ENCODE results near the gene MEIOSIN. TPM values are rescaled to one million over a fixed set of nuclear protein-coding genes. Genes with fewer than 3 reads are reported as not detected.
"Not testable (repeated sequence)": the region's sequence is repeated elsewhere in the genome, so short reads cannot be mapped to it uniquely, and the experiment has no call there.

MEIOSIN gene
- total and polyA plus RNA-seq, 4 donors: not detected

DNA sequence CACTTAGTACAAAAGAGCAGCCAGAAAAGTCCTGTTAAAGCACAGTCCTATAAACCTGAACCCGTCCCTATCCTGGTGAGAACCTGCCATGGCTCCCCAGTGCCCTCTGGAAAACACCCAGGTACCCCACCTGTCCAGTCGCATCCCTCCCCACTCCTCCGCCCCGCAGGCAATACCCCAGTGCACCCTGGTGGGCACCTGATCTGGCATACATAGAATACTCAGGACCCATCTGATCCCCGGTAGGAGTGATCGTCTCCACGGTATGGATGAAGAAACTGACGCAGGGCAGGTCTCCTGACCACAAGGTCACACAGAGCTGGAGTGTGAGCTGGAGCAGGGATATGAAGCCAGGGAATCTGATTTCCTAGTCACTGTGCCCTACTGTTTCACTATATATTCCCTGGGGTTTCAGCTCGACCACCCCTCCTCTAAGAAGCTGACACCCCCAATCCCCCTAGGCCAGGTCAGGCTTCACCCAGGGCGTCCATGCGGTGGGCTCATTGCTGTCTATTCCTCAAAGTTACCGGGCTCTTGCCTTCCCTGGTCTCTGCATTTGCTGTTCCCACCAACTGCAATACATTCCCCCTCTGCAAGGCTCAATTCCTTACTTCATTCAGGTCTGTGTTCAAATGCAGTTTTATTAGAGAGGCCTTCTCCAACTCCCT, 15.1 kb upstream of the MEIOSIN start:
- 59 to 67% methylated on average over 12 of the region's 12 CpGs for WGBS, 2 donors
- no peaks in the 10 kb centered on the region for H3K27me3 ChIP-seq (ENCODE audit: control insufficient read depth in 3 of 3, insufficient read depth in 3 of 3, low read length in 2 of 3)
- peak overlapping the region; percentile 51 to 86 for H3K9ac ChIP-seq (ENCODE audit: insufficient read depth in 1 of 2, low read length in 2 of 2)
- DNase-seq: no peak
- ATAC-seq (ENCODE audit: insufficient read depth, low FRiP score): no peak
- H3K27ac ChIP-seq (ENCODE audit: low read depth in 1 of 2, low read length in 1 of 2): peak overlapping the region; percentile 91 to 92
- H3K9me3 ChIP-seq (ENCODE audit: control insufficient read depth in 4 of 4, insufficient read depth in 3 of 4, low read length in 3 of 4): no peaks in the 10 kb centered on the region
- H3K36me3 ChIP-seq (ENCODE audit: control insufficient read depth in 4 of 4, insufficient read depth in 4 of 4, low read length in 4 of 4): peaks cover 0 to 8% (median 4%) of the 10 kb centered on the region in 4 donors
- TF ChIP-seq, protein P1, sequence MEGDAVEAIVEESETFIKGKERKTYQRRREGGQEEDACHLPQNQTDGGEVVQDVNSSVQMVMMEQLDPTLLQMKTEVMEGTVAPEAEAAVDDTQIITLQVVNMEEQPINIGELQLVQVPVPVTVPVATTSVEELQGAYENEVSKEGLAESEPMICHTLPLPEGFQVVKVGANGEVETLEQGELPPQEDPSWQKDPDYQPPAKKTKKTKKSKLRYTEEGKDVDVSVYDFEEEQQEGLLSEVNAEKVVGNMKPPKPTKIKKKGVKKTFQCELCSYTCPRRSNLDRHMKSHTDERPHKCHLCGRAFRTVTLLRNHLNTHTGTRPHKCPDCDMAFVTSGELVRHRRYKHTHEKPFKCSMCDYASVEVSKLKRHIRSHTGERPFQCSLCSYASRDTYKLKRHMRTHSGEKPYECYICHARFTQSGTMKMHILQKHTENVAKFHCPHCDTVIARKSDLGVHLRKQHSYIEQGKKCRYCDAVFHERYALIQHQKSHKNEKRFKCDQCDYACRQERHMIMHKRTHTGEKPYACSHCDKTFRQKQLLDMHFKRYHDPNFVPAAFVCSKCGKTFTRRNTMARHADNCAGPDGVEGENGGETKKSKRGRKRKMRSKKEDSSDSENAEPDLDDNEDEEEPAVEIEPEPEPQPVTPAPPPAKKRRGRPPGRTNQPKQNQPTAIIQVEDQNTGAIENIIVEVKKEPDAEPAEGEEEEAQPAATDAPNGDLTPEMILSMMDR (IDR thresholded peaks at IDR 0.05; ENCODE audit: control extremely low read depth, extremely low read depth): no peak
- peaks cover 0 to 15% (median 10%) of the 10 kb centered on the region in 5 donors for H3K4me1 ChIP-seq (ENCODE audit: control insufficient read depth in 5 of 5, insufficient read depth in 5 of 5, low read length in 5 of 5)
- peak overlapping the region; percentile 3 for H3K4me3 ChIP-seq

- not testable (repeated sequence) for DNase-seq; H3K9ac ChIP-seq (ENCODE audit: insufficient read depth in 1 of 2, low read length in 2 of 2); H3K27ac ChIP-seq (ENCODE audit: low read depth in 1 of 2, low read length in 1 of 2); H3K9me3 ChIP-seq (ENCODE audit: control insufficient read depth in 4 of 4, insufficient read depth in 3 of 4, low read length in 3 of 4); H3K27me3 ChIP-seq (ENCODE audit: control insufficient read depth in 3 of 3, insufficient read depth in 3 of 3, low read length in 2 of 3); H3K4me3 ChIP-seq; ATAC-seq (ENCODE audit: insufficient read depth, low FRiP score)
- WGBS, 2 donors: 97 to 99% methylated on average over 11 of the region's 11 CpGs
- Histone ChIP-seq H3K36me3 (ENCODE audit: control insufficient read depth in 4 of 4, insufficient read depth in 4 of 4, low read length in 4 of 4) (peaks cover 0 to 12% (median 5%) of the 10 kb centered on the region in 4 donors), H3K4me1 (ENCODE audit: control insufficient read depth in 5 of 5, insufficient read depth in 5 of 5, low read length in 5 of 5) (peaks cover 0 to 15% (median 9%) of the 10 kb centered on the region in 5 donors)
Measured at GRCh38 chr19:45720065-45720464, 13.2 kb upstream of the MEIOSIN start.

GRCh38 chr19:45728683-45729082, 4.6 kb upstream of the MEIOSIN start:
- not testable (repeated sequence) for H3K27me3 ChIP-seq (ENCODE audit: control insufficient read depth in 3 of 3, insufficient read depth in 3 of 3, low read length in 2 of 3); H3K4me3 ChIP-seq; H3K36me3 ChIP-seq (ENCODE audit: control insufficient read depth in 4 of 4, insufficient read depth in 4 of 4, low read length in 4 of 4); H3K9ac ChIP-seq (ENCODE audit: insufficient read depth in 1 of 2, low read length in 2 of 2); H3K9me3 ChIP-seq (ENCODE audit: control insufficient read depth in 4 of 4, insufficient read depth in 3 of 4, low read length in 3 of 4); H3K27ac ChIP-seq (ENCODE audit: low read depth in 1 of 2, low read length in 1 of 2); DNase-seq; ATAC-seq (ENCODE audit: insufficient read depth, low FRiP score)
- H3K4me1 ChIP-seq (ENCODE audit: control insufficient read depth in 5 of 5, insufficient read depth in 5 of 5, low read length in 5 of 5): peaks cover 0 to 11% (median 0%) of the 10 kb centered on the region in 5 donors
- WGBS, 2 donors: 95 to 98% methylated on average over 18 of the region's 18 CpGs

DNA sequence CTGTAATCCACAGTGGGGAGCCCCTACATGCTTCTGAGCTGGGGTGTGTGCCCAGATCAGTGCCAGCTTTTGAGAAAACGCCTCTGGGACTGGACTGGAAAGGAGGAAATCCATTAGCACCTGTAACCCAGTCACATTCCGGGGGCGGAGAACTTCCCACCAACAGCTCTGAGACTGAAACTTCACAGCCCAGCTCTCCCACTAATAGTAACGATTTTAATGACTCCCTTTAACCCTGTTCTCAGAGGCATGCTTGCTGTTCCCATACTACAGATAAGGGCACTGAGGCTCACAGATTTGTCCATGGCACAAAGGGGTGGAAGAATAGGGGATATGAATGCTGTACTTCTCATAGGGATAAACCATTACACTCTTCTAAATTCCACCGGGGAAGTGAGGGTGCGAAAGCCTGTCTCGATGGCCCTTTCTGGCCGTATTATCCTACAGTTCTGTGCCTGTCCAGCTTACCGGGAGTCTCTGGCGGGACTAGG, 3.4 kb upstream of the MEIOSIN start:
- DNase-seq: peak in 2 of 3 donors; percentile 12 to 13
- Histone ChIP-seq H3K27me3 (ENCODE audit: control insufficient read depth in 3 of 3, insufficient read depth in 3 of 3, low read length in 2 of 3) (no peaks in the 10 kb centered on the region), H3K9ac (ENCODE audit: insufficient read depth in 1 of 2, low read length in 2 of 2) (peak overlapping the region; percentile 47 to 56), H3K4me1 (ENCODE audit: control insufficient read depth in 5 of 5, insufficient read depth in 5 of 5, low read length in 5 of 5) (peaks cover 0 to 11% (median 0%) of the 10 kb centered on the region in 5 donors), H3K4me3 (peak overlapping the region; percentile 81), H3K9me3 (ENCODE audit: control insufficient read depth in 4 of 4, insufficient read depth in 3 of 4, low read length in 3 of 4) (no peaks in the 10 kb centered on the region), H3K36me3 (ENCODE audit: control insufficient read depth in 4 of 4, insufficient read depth in 4 of 4, low read length in 4 of 4) (peaks cover 0 to 3% (median 0%) of the 10 kb centered on the region in 4 donors), H3K27ac (ENCODE audit: low read depth in 1 of 2, low read length in 1 of 2) (peak overlapping the region; percentile 7 to 34)
- TF ChIP-seq, protein P1 (IDR thresholded peaks at IDR 0.05; ENCODE audit: control extremely low read depth, extremely low read depth): no peak
- WGBS, 2 donors: 7 to 15% methylated on average over 10 of the region's 10 CpGs
- no peak for ATAC-seq (ENCODE audit: insufficient read depth, low FRiP score)
